GM12878 (cell line): ENCODE results near the gene CCR5AS.

Experiments
- ATAC-seq: fragments of 200-7000 bp; cut with Tn5 transposase; 3 replicates; pipeline ENCODE4 v1.9.1; 2020; ENCODE audit warnings: mild to moderate bottlenecking, moderate library complexity
- BruUV-seq: library from RNA; stranded (reverse); fragments of 400-500 nt; replicated peaks from 2 replicates; lab custom pipeline; 2021; lab: Mats Ljungman, UMichigan
- CTCF ChIA-PET: fragments of 300-600 bp; sonication (Branson Sonifier 250); formaldehyde crosslinking; extraction: SDS; loops from one replicate; lab custom pipeline; 2021; ENCODE audit warnings: inconsistent platforms; lab: Yijun Ruan, JAX
- POLR2A ChIA-PET: fragments of 350-600 bp; formaldehyde crosslinking; extraction: SDS; loops from one replicate; lab custom pipeline; 2021; ENCODE audit warnings: inconsistent platforms; lab: Charles Lee
- RAD21 ChIA-PET: fragments of 300-600 bp; sonication (Branson Sonifier 250); formaldehyde crosslinking; loops from one replicate; lab custom pipeline; 2023; ENCODE audit warnings: antibody characterized with exemption; ENCODE audit not compliant: unreplicated experiment; lab: Charles Lee
- SMC1A ChIA-PET: fragments of 300-600 bp; sonication (Branson Sonifier 250); formaldehyde crosslinking; loops from one replicate; lab custom pipeline; 2023; ENCODE audit not compliant: unreplicated experiment, uncharacterized antibody; lab: Charles Lee
- DNase-seq: peaks from one replicate; pipeline ENCODE4 v3.0.0-alpha.2; 2011; ENCODE audit warnings: low read depth, low spot score
- FAIRE-seq: peaks from 3 replicates; lab custom pipeline; 2011; peaks lifted over from hg19 to GRCh38; lab: Jason Lieb, UNC
- H2AFZ ChIP-seq: 2 replicates; pipeline ENCODE4 v1.6.0; 2011; ENCODE audit warnings: low read depth, low read length, control low read depth; ENCODE audit not compliant: control insufficient read depth
- H3K27ac ChIP-seq: 2 replicates; pipeline ENCODE4 v1.5.1; 2011; ENCODE audit warnings: control low read depth; ENCODE audit not compliant: control insufficient read depth, insufficient read depth
- H3K27me3 ChIP-seq, 2 experiments: replicated peaks in 1 of 2; 2 replicates each; pipeline versions ENCODE4 v1.6.0 to v1.6.1; 2011; ENCODE audit warnings: low read length in 1 of 2; ENCODE audit not compliant: control insufficient read depth in 2 of 2, insufficient read depth in 2 of 2
- H3K36me3 ChIP-seq, 2 experiments: 2 replicates each; pipeline ENCODE4 v1.5.1; 2011; ENCODE audit warnings: low read length in 1 of 2; ENCODE audit not compliant: control insufficient read depth in 2 of 2, insufficient read depth in 2 of 2
- H3K4me1 ChIP-seq: 2 replicates; pipeline ENCODE4 v1.6.1; 2011; ENCODE audit warnings: mild to moderate bottlenecking, low read length, moderate library complexity, mixed read lengths; ENCODE audit not compliant: control insufficient read depth, insufficient read depth
- H3K4me2 ChIP-seq: 2 replicates; pipeline ENCODE4 v1.6.0; 2011; ENCODE audit warnings: control low read depth; ENCODE audit not compliant: control insufficient read depth, insufficient read depth
- H3K4me3 ChIP-seq: fragments of 200-600 bp; sonication (generic); 2 replicates; pipeline ENCODE4 v1.5.1; 2016
- H3K79me2 ChIP-seq: 2 replicates; pipeline ENCODE4 v1.6.0; 2011; ENCODE audit warnings: low read length; ENCODE audit not compliant: control insufficient read depth, insufficient read depth
- H3K9ac ChIP-seq: 2 replicates; pipeline ENCODE4 v1.8.0; 2011; ENCODE audit warnings: low read length, control low read depth, mixed read lengths; ENCODE audit not compliant: control insufficient read depth, insufficient read depth
- H3K9me3 ChIP-seq: replicated peaks from 3 replicates; pipeline ENCODE4 v1.5.1; 2011; ENCODE audit warnings: mild to moderate bottlenecking, low read length; ENCODE audit not compliant: control insufficient read depth, insufficient read depth
- H4K20me1 ChIP-seq: 2 replicates; pipeline ENCODE4 v1.6.0; 2011; ENCODE audit not compliant: control insufficient read depth, insufficient read depth
- EED ChIP-seq: sonication (generic); IDR thresholded peaks from 2 replicates; pipeline ENCODE4 v1.6.1; 2016; ENCODE audit warnings: antibody characterized with exemption, low read depth
- HDGF ChIP-seq: fragments of 450-650 bp; IDR thresholded peaks from 2 replicates; pipeline ENCODE4 v1.6.1; 2016; ENCODE audit warnings: antibody characterized with exemption
- NFYA ChIP-seq: IDR thresholded peaks from 2 replicates; pipeline ENCODE4 v1.6.1; 2011; ENCODE audit warnings: low read depth, mild to moderate bottlenecking, low read length, improper control_type of control experiment, borderline replicate concordance
- NR2F1 ChIP-seq: fragments of 450-650 bp; conservative IDR thresholded peaks from 2 replicates; pipeline ENCODE4 v1.6.1; 2017; ENCODE audit warnings: mild to moderate bottlenecking
- RAD21 ChIP-seq: IDR thresholded peaks from 2 replicates; pipeline ENCODE4 v1.6.1; 2011; ENCODE audit warnings: mild to moderate bottlenecking, low read depth, low read length, moderate library complexity; ENCODE audit not compliant: insufficient read depth
- RB1 ChIP-seq: fragments of 450-650 bp; formaldehyde crosslinking; IDR thresholded peaks from 2 replicates; pipeline ENCODE4 v1.6.1; 2017; ENCODE audit warnings: mild to moderate bottlenecking, borderline replicate concordance
- RUNX3 ChIP-seq: IDR thresholded peaks from 2 replicates; pipeline ENCODE4 v1.6.1; 2012; ENCODE audit warnings: low read length, inconsistent platforms
- TARDBP ChIP-seq: IDR thresholded peaks from 2 replicates; pipeline ENCODE4 v1.6.1; 2016; ENCODE audit warnings: borderline replicate concordance
- YY1 ChIP-seq: IDR thresholded peaks from 2 replicates; pipeline ENCODE4 v1.6.1; 2011; ENCODE audit warnings: low read depth, mild to moderate bottlenecking, low read length
- WGBS: methylation state at CpG from one replicate; pipeline ENCODE4 v1.1.6; 2016; ENCODE audit warnings: low lambda C conversion rate; ENCODE audit not compliant: insufficient replicate concordance, insufficient coverage; ENCODE audit errors: missing lambda C conversion rate; 5-methylcytosine and 5-hydroxymethylcytosine counted together
- in situ Hi-C: fragments of 300-500 bp; cut with MboI; formaldehyde crosslinking; loops from 9 replicates; pipeline ENCODE4 v1.14.3; 2018; ENCODE audit warnings: mixed read lengths
- intact Hi-C: fragments of 100-400 bp; cut with micrococcal nuclease; formaldehyde crosslinking; loops from one replicate; pipeline ENCODE4 v1.14.2; 2022; ENCODE audit not compliant: unreplicated experiment
- TF ChIP-seq, protein P1 (sequence below): IDR thresholded peaks from 2 replicates; pipeline ENCODE4 v1.6.1; 2012; ENCODE audit warnings: low read depth, low read length, improper control_type of control experiment
- TF ChIP-seq, protein P2 (sequence below): fragments of 450-650 bp; IDR thresholded peaks from 2 replicates; pipeline ENCODE4 v1.6.1; 2018; ENCODE audit warnings: mild to moderate bottlenecking, low read depth, moderate library complexity; ENCODE audit not compliant: partially characterized antibody
- TF ChIP-seq, protein P3 (sequence below): fragments of 450-650 bp; formaldehyde crosslinking; IDR thresholded peaks from 2 replicates; pipeline ENCODE4 v1.5.0; 2022; ENCODE audit warnings: mild to moderate bottlenecking, missing genetic modification characterization

CCR5AS gene

DNA sequence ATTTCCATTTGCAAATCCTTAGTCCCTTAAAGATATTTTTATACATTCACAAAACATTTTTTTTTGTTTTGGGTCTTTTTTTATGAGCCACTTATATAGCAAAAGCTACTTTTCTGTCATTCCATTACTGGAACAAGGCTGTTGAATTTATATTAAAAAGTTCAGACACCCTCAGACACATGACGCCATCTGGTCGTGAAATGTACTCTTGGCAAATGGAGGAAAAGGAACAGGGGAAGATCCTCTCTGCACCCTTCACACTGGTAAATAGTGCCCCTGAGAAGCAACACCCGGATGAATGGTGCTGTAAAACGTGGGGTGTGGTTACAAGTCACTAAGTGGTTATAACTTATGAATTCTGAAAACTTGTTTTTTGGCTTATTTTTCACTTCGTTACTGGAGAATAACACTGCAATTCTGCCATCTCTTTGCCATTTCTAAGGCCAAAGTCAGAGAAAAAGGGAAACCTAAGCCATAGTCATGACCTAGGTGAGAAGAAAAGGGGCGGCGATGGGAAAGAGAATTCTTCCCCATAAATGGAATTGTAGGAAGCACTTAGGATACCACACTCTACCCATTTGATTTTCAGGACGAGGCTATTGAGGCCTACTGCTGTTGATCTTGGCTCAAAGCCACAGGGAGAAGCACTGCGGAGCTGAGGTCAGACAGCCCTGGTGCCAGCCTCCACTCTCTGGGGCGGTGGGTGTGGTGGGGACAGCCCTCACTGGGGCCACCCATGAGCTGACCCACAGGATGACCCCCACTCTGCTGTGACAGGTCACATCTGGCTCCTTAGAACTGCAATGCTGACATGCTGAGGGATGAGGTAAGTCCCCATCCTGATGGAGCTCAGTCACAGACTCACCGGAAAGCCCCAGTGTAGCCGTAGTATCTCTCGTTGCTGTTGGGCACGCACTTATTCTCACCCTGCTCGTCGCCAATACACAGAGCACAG is 36.0 kb upstream of the CCR5AS start:
- Histone ChIP-seq H3K79me2 (no peaks in the 10 kb centered on the region), H3K36me3 (no peaks in the 10 kb centered on the region), H2AFZ (no peak overlapping the region), H3K4me3 (no peak overlapping the region), H3K9ac (no peak overlapping the region), H3K4me1 (peaks cover 5% of the 10 kb centered on the region), H3K27ac (no peak overlapping the region), H3K27me3 (no peaks in the 10 kb centered on the region), H3K9me3 (no peaks in the 10 kb centered on the region; the same call in 2 of the 3 replicates), H3K4me2 (no peak overlapping the region), H4K20me1 (no peaks in the 10 kb centered on the region)
- ChIA-PET RAD21 (no interaction called here), SMC1A (no interaction called here), POLR2A (interaction anchor here (0.6 kb wide), 1 partner anchor 86 kb away, joined by 3 read pairs; no protein-coding TSS in a partner anchor), CTCF (interaction anchor here (0.7 kb wide), 1 partner anchor 54 kb away, joined by 3 read pairs; no protein-coding TSS in a partner anchor)
- ATAC-seq: no peak
- BruUV-seq: no TSS peak
- in situ Hi-C loops (no loop called here), intact Hi-C loops (no loop called here)
- TF ChIP-seq EED (no peak), NFYA (no peak), YY1 (no peak), RAD21 (no peak), NR2F1 (no peak), TARDBP (no peak), RB1 (no peak), RUNX3 (no peak), HDGF (no peak)
- TF ChIP-seq, protein P1, sequence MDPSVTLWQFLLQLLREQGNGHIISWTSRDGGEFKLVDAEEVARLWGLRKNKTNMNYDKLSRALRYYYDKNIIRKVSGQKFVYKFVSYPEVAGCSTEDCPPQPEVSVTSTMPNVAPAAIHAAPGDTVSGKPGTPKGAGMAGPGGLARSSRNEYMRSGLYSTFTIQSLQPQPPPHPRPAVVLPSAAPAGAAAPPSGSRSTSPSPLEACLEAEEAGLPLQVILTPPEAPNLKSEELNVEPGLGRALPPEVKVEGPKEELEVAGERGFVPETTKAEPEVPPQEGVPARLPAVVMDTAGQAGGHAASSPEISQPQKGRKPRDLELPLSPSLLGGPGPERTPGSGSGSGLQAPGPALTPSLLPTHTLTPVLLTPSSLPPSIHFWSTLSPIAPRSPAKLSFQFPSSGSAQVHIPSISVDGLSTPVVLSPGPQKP: no peak
- TF ChIP-seq, protein P2, sequence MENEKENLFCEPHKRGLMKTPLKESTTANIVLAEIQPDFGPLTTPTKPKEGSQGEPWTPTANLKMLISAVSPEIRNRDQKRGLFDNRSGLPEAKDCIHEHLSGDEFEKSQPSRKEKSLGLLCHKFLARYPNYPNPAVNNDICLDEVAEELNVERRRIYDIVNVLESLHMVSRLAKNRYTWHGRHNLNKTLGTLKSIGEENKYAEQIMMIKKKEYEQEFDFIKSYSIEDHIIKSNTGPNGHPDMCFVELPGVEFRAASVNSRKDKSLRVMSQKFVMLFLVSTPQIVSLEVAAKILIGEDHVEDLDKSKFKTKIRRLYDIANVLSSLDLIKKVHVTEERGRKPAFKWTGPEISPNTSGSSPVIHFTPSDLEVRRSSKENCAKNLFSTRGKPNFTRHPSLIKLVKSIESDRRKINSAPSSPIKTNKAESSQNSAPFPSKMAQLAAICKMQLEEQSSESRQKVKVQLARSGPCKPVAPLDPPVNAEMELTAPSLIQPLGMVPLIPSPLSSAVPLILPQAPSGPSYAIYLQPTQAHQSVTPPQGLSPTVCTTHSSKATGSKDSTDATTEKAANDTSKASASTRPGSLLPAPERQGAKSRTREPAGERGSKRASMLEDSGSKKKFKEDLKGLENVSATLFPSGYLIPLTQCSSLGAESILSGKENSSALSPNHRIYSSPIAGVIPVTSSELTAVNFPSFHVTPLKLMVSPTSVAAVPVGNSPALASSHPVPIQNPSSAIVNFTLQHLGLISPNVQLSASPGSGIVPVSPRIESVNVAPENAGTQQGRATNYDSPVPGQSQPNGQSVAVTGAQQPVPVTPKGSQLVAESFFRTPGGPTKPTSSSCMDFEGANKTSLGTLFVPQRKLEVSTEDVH: no peak
- TF ChIP-seq, protein P3, sequence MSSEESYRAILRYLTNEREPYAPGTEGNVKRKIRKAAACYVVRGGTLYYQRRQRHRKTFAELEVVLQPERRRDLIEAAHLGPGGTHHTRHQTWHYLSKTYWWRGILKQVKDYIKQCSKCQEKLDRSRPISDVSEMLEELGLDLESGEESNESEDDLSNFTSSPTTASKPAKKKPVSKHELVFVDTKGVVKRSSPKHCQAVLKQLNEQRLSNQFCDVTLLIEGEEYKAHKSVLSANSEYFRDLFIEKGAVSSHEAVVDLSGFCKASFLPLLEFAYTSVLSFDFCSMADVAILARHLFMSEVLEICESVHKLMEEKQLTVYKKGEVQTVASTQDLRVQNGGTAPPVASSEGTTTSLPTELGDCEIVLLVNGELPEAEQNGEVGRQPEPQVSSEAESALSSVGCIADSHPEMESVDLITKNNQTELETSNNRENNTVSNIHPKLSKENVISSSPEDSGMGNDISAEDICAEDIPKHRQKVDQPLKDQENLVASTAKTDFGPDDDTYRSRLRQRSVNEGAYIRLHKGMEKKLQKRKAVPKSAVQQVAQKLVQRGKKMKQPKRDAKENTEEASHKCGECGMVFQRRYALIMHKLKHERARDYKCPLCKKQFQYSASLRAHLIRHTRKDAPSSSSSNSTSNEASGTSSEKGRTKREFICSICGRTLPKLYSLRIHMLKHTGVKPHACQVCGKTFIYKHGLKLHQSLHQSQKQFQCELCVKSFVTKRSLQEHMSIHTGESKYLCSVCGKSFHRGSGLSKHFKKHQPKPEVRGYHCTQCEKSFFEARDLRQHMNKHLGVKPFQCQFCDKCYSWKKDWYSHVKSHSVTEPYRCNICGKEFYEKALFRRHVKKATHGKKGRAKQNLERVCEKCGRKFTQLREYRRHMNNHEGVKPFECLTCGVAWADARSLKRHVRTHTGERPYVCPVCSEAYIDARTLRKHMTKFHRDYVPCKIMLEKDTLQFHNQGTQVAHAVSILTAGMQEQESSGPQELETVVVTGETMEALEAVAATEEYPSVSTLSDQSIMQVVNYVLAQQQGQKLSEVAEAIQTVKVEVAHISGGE (CRISPR knock-in tag): no peak
- no peak for FAIRE-seq
- no peak for DNase-seq
- 68% methylated on average over 16 of the region's 16 CpGs for whole genome bisulfite sequencing
